Osteoblast (primary cell): ENCODE measurements around the gene HSPA1B. TPM values are rescaled to one million over a fixed set of nuclear protein-coding genes. Genes with fewer than 3 reads are reported as not detected.

Experiments
- DNase-seq: peaks from one replicate; pipeline ENCODE4 v3.0.0; 2011; ENCODE audit warnings: low spot score, mixed read lengths; ENCODE audit not compliant: insufficient read length; ENCODE audit errors: missing footprints
- H2AFZ ChIP-seq: 2 replicates; pipeline ENCODE4 v1.6.0; 2011; ENCODE audit warnings: mild to moderate bottlenecking, low read length
- H3K27ac ChIP-seq: 2 replicates; pipeline ENCODE4 v1.5.1; 2011; ENCODE audit warnings: mild to moderate bottlenecking, low read depth, low read length, moderate library complexity
- H3K27me3 ChIP-seq: 2 replicates; pipeline ENCODE4 v1.6.0; 2012; ENCODE audit warnings: mild to moderate bottlenecking, control low read depth, inconsistent platforms, low read length, moderate library complexity; ENCODE audit not compliant: insufficient read depth
- H3K36me3 ChIP-seq: 2 replicates; pipeline ENCODE4 v1.5.1; 2011; ENCODE audit warnings: mild to moderate bottlenecking, low read length, control low read depth, moderate library complexity; ENCODE audit not compliant: insufficient read depth
- H3K4me1 ChIP-seq: 2 replicates; pipeline ENCODE4 v1.5.1; 2011; ENCODE audit warnings: mild to moderate bottlenecking, low read length, control low read depth, moderate library complexity; ENCODE audit not compliant: insufficient read depth
- H3K4me2 ChIP-seq: 2 replicates; pipeline ENCODE4 v1.6.0; 2011; ENCODE audit warnings: mild to moderate bottlenecking, low read length; ENCODE audit not compliant: insufficient read depth
- H3K4me3 ChIP-seq: fragments of 200-600 bp; sonication (generic); 3 replicates; pipeline ENCODE4 v1.5.1; 2012; ENCODE audit warnings: mild to moderate bottlenecking, low read length, inconsistent platforms; ENCODE audit not compliant: insufficient read depth
- H3K79me2 ChIP-seq: 2 replicates; pipeline ENCODE4 v1.6.0; 2012; ENCODE audit warnings: mild to moderate bottlenecking, low read length, control low read depth, inconsistent platforms; ENCODE audit not compliant: insufficient read depth
- H3K9me3 ChIP-seq: 2 replicates; pipeline ENCODE4 v1.5.1; 2011; ENCODE audit warnings: low read depth, low read length, control low read depth
- H4K20me1 ChIP-seq: 2 replicates; pipeline ENCODE4 v1.6.0; 2012; ENCODE audit warnings: mild to moderate bottlenecking, low read length, control low read depth; ENCODE audit not compliant: insufficient read depth
- CTCF ChIP-seq: IDR thresholded peaks from 2 replicates; pipeline ENCODE4 v1.5.1; 2011; ENCODE audit warnings: mild to moderate bottlenecking, low read depth, low read length, moderate library complexity; ENCODE audit errors: extremely low read depth
- total RNA-seq: library from RNA; depleted of rRNA; stranded (reverse); fragments of >200 nt; gene quantifications from 2 replicates; pipeline ENCODE4 v1.2.3, GENCODE V29; 2012

HSPA1B gene
- total RNA-seq, 1 donor = 59.7 TPM

- Histone ChIP-seq H3K79me2 (no peaks in the 10 kb centered on the region), H3K9me3 (no peaks in the 10 kb centered on the region), H3K36me3 (peaks cover 23% of the 10 kb centered on the region), H3K27me3 (no peaks in the 10 kb centered on the region), H3K4me2 (no peak overlapping the region), H3K4me1 (no peaks in the 10 kb centered on the region), H3K27ac (no peak overlapping the region), H2AFZ (no peak overlapping the region), H4K20me1 (no peaks in the 10 kb centered on the region), H3K4me3 (no peak overlapping the region)
- no peak for TF ChIP-seq CTCF
- peak; percentile 41 for DNase-seq
Measured at GRCh38 chr6:31877125-31877650, 49.6 kb downstream of the HSPA1B start.

DNA sequence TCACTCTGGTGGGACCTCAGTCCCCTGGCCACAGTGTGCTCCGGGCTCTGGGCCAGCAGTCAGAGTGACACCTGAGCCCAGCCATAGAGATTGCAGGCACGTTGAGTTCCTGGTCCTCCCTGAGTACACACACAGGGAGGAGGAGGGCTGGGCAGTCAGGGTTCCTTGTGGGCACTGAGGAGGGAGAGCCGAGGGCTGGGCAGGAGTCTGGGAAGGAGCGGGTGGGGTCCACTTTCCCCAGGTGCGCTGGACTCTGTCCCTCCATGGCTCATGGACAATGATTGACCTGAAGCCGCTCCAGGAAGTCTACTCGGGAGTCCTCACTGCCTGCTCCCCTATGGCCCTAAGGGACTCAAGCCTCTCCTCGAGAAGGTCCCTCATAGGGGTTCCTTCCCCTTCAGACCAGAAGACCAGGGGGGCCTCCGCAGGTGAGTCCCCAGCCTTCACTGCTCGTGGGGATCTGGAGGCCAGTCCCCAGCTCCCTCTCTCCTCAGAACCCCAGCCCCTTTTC, 50.2 kb downstream of the HSPA1B start:
- no peak for TF ChIP-seq CTCF
- Histone ChIP-seq H2AFZ (no peak overlapping the region), H3K36me3 (peaks cover 27% of the 10 kb centered on the region), H3K4me1 (no peaks in the 10 kb centered on the region), H4K20me1 (no peaks in the 10 kb centered on the region), H3K4me2 (no peak overlapping the region), H3K27ac (no peak overlapping the region), H3K27me3 (no peaks in the 10 kb centered on the region), H3K79me2 (no peaks in the 10 kb centered on the region), H3K4me3 (no peak overlapping the region), H3K9me3 (no peaks in the 10 kb centered on the region)
- DNase-seq = peak; percentile 62

DNA sequence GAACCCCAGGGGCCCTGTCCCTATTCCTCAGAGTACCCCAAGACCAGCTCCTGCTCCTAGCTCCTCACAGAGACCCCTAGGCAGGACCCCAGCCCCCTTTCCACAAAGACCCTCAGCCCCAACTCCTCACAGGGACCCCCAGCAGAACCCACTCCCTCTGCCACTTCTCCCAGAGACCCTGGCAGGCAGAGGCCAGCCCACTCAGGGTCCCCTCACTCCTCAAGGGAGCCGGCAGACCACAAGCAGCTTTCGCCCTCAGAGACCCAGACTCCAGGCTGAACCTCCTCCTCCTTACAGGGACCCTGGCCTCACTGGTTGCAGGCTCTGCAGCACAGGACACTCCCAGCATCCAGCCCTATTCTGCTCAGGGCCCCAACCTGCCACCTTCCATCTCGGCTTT, 50.7 kb downstream of the HSPA1B start:
- no peaks in the 10 kb centered on the region for H3K79me2 ChIP-seq
- no peaks in the 10 kb centered on the region for H3K27me3 ChIP-seq
- H3K36me3 ChIP-seq = peaks cover 32% of the 10 kb centered on the region
- no peak for TF ChIP-seq CTCF
- H3K27ac ChIP-seq = no peak overlapping the region
- H3K4me2 ChIP-seq = no peak overlapping the region
- H3K4me1 ChIP-seq = no peaks in the 10 kb centered on the region
- H4K20me1 ChIP-seq = no peaks in the 10 kb centered on the region
- no peak overlapping the region for H2AFZ ChIP-seq
- no peak overlapping the region for H3K4me3 ChIP-seq
- no peaks in the 10 kb centered on the region for H3K9me3 ChIP-seq
- peak; percentile 27 for DNase-seq

- Histone ChIP-seq H3K4me3 (no peak within 1 kb of the TSS), H3K27me3 (no peaks in the 10 kb centered on the region), H3K79me2 (no peaks in the 10 kb centered on the region), H3K4me2 (no peak within 1 kb of the TSS), H3K36me3 (peaks cover 37% of the 10 kb centered on the region), H3K4me1 (no peaks in the 10 kb centered on the region), H2AFZ (no peak within 1 kb of the TSS), H3K9me3 (no peaks in the 10 kb centered on the region), H3K27ac (no peak within 1 kb of the TSS), H4K20me1 (no peaks in the 10 kb centered on the region)
- DNase-seq = peak; percentile 42
- TF ChIP-seq CTCF = no peak
Measured at GRCh38 chr6:31878726-31879125, 51.2 kb downstream of the HSPA1B start, which contains the start of gene SLC44A4. Gene SLC44A4 (minus strand): TSS chr6:31878997. CDS start chr6:31878980, 17 bp downstream.
